Right renal pelvis (tissue), 4 donors: ENCODE measurements around the gene CHRNE. TPM values are rescaled to one million over a fixed set of nuclear protein-coding genes. Genes with fewer than 3 reads are reported as not detected.
"Not testable (repeated sequence)": the region's sequence is repeated elsewhere in the genome, so short reads cannot be mapped to it uniquely, and the experiment has no call there.

Experiments used
- DNase-seq, 4 donors: peaks; one replicate each; pipeline ENCODE4 v3.0.0-alpha.2; 2013; ENCODE audit warnings: low read depth in 4 of 4, low spot score in 3 of 4, missing footprints in 1 of 4
- polyA plus RNA-seq, 4 donors: library from polyadenylated mRNA; unstranded; fragments of 120-200 nt; gene quantifications; one replicate each; pipeline ENCODE4 v1.2.1, GENCODE V29; 2013; ENCODE audit not compliant: insufficient read length in 4 of 4

The CHRNE gene
- polyA plus RNA-seq, 4 donors: 1.1 to 2.7 (median 1.5) TPM

DNA sequence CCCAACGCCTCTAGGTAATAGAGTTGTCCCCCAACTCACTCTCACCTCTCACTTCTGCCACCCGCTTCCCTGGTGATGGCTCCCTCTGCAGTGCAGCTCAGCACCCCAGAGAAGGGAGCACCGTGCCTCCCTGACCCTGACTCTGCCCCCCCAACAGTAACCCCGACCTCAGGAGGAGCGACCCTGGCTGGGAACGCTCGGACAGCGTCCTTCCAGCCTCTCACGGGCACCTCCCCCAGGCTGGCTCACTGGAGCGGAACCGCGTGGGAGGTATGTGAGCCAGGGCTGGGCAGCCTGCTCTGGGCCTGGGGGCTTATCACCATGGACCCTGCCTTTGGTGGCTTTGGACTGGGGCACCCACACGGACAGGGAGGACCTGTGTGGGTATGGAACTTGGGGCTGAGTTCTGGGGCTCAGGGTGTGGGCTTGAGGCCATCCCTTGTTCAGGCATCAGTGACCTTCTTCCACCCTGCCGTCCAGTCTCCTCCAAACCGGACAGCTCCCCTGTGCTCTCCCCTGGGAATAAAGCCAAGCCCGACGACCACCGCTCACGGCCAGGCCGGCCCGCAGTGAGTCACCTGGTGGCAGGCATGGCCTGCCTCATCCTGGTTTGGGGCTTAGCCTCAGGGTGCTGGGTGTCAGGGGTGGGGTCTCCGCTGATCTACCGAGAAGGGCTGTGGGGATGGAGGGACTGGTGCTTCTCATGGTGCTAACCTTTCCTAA, 10.2 kb downstream of the CHRNE start:
- DNase-seq: no peak

- no peak for DNase-seq
Observed at GRCh38 chr17:4891411-4892410, 11.2 kb downstream of the CHRNE start.

DNA sequence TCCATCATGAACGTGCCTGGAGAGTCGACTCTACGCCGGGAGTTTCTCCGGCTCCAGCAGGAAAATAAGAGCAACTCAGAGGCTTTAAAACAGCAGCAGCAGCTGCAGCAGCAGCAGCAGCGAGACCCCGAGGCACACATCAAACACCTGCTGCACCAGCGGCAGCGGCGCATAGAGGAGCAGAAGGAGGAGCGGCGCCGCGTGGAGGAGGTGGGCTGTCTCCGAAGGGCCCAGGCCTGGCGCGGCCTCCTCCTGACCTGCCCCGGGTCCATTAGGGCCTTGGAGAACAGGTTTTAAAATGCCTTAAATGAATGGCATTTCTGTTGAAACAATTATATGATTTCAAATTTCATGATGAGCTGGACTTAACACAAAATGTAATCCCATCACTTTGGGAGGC, 15.3 kb downstream of the CHRNE start:
- DNase-seq: no peak

- no peak for DNase-seq
Observed at GRCh38 chr17:4886830-4887229, 16.1 kb downstream of the CHRNE start.

GRCh38 chr17:4884489-4884888, 18.4 kb downstream of the CHRNE start:
- no peak for DNase-seq

DNA sequence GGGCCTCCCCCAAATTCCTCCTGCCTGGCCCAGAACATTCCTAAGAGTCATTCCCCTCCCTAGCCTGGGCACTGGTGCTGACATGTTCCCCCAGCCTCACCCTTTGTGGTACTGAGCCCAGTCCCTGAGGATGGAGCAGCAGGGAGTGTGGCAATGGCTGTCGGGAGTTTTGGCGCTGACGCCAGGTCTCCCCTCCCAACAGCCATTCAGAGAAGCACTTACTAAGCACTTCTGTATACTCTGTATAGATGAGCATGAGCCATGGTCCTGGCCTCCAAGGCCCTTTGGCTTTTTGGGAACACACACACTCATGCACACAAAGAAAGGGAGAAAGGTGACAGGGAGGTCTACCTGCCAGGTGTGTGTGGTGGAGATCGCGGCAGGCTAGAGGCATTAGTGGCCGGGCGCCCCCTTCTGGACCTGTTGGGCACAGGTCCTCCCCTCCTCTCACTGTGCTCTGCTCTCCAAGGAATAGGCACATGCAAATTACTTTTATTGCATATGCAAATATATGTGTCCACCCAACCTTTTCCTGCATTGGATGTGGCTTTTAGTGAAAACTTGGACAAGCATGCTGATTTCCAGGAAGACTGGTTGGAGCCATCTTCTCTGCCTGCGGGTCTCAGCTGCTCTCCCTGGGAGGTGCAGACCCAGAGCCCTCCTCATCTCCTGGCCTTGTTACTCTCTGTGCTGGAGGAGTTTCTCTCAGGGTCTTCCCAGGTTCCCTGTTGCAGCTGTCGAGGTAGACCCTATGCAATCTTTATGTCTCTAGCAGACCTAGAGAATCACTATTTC, 20.9 kb downstream of the CHRNE start:
- no peak for DNase-seq

DNA sequence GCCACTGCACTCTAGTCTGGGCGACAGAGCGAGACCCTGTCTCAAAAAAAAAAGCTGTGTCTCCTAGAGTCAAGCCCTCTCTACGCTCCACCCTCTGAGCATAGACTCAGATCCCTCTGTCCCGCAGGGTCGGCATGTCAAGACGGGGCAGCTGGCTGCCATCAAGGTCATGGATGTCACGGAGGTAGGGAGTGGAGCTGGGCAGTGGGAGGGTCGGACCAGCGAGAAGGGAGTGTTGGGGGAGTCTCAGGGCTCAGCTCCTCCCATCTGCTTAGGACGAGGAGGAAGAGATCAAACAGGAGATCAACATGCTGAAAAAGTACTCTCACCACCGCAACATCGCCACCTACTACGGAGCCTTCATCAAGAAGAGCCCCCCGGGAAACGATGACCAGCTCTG, 22.0 kb downstream of the CHRNE start:
- no peak for DNase-seq

- DNase-seq: no peak
Observed at GRCh38 chr17:4879601-4880000, 23.3 kb downstream of the CHRNE start.

GRCh38 chr17:4877089-4877488, 25.8 kb downstream of the CHRNE start:
- no peak for DNase-seq

DNA sequence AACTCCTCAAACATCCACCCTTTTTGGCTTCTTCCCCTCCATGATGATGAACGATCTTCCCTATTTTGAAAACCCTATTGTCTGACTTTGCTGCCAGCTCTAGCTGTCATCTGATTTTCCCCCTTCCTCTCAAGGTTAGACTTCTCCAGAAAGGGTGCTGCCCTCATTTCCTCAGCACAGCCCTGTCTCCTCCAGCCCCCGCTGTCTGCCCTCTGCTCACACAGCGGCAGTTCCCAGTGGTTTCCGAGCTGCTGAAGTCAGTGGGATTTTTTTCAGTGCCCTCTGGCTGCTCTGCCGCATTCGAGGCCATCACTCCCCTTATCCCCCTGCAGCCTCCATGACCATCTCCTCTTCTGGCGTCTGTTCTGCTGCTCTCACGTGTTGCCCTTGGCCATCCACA, 30.1 kb downstream of the CHRNE start:
- no peak for DNase-seq

DNA sequence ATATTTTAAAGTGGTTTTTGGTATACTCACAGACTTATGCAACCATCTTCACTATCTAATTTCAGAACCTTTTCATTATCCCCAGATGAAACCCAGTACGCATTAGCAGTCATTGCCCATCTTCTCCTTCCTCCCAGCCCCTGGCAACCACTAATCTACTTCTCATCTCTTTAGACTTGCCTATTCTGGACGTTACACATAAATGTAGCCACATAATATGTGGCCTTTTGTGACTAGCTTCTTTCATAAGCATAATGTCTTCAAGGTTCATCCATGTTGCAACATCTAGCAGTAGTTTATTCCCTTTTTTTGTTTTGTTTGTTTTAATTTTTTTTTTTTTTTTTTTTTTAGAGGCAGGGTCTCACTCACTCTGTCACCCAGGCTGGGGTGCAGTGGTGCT, 32.0 kb downstream of the CHRNE start:
- no peak for DNase-seq

- DNase-seq: not testable (repeated sequence)
Observed at GRCh38 chr17:4869058-4869998, 33.6 kb downstream of the CHRNE start.

DNA sequence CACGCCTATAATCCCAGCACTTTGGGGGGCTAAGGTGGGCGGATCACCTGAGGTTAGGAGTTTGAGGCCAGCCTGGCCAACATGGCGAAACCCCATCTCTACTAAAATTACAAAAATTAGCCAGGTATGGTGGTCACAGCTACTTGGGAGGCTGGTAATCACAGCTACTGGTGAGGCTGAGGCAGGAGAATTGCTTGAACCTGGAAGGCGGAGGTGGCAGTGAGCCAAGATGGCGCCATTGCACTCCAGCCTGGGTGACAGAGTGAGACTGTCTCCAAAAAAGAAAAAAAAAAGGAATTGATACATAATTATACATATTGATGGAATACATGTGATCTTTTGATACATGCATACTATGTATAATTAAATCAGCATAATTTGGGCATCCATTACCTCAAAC, 35.4 kb downstream of the CHRNE start:
- DNase-seq: not testable (repeated sequence)

DNA sequence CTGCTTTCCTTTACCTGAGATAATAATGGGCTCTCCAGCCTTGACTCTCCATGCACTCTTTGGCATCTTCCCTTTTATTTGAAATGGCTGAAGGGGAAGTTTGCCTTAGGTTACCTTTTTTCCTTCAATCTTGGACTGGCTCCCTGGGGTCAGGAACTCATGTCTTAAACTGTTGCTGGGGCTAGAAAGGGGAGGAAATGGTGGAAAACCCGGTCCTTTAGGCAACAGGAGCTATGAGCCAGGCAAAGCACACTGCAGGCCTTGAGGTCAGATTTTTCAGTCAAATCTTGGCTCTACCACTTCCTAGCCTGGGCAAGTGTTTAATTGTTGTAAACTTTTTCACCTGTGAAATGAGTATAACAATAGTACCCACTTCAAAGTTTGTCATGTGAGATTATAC, 39.6 kb downstream of the CHRNE start:
- DNase-seq: no peak

GRCh38 chr17:4862720-4863119, 40.2 kb downstream of the CHRNE start:
- no peak for DNase-seq

DNA sequence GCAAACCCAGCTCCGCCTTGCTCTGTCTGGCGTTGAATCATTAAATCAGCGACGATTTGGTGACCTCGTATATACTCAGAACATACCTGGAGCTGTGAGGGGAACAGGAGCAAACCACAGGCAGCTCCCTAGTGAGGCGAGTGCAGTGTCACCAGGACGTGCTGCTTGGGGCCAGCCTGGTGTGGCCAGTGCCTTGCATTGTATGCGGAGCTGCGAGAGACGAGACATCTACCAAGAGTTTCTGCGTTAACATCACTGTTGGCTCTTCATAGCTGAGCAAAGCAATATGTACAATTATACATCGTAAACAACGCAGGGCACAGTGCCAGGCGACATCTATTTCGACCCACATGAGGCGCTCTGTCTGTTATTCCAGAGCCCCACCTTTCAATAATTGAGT, 41.8 kb downstream of the CHRNE start:
- no peak for DNase-seq

DNA sequence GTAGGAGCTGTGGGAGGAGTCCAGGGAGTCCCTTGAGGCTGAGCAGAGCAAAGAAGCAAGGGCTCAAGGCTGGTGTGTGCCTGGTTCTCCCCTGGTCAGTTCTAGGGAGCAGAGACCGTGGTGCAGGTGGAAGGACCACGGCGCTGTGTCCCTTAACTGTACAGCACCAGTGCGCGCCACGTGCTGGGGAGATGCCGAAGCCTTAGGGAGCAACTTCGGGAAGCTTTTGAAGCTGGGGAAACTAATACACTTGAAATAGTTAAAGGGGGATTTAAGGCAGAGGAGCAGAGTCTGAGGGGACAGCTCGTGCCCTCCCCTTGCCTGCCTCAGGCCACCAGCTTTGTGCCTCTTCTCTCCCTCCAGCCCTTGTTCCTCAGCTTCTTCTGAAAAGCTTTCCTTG, 42.2 kb downstream of the CHRNE start:
- no peak for DNase-seq

DNA sequence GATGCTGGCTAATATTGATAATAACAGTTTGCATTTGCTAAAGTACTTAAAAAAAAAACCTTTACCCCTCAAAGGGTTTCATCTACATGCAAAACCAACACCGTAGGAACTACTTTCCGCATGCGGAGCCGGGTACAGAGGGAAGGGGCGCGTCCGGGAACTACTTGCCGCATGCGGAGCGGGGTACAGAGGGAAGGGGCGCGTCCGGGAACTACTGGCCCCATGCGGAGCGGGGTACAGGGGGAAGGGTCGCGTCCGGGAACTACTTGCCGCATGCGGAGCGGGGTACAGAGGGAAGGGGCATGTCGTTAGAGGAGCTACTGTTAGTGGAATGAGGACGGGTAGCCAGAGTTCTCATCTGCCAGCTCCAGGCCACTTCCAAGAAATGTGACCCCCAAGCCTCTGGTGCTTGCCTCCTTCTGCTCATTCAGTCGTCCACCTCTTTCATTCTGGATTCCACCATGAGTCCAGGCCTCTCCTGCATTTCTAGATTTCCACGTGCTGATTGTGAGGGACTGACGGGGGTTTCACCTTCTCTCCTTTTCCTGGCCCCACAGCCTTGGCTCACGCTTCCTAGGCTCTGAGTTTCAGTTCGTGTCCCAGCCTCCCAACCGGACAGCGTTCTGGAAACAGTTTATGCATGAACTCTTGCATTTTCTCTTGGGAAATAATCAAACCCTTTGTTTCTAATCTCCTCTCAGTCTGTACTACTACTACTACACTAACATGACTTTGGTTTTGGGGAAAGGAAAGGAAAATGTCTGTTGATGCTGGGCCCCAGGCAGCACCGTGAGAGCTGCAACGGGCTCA, 42.9 kb downstream of the CHRNE start:
- DNase-seq: no peak

DNA sequence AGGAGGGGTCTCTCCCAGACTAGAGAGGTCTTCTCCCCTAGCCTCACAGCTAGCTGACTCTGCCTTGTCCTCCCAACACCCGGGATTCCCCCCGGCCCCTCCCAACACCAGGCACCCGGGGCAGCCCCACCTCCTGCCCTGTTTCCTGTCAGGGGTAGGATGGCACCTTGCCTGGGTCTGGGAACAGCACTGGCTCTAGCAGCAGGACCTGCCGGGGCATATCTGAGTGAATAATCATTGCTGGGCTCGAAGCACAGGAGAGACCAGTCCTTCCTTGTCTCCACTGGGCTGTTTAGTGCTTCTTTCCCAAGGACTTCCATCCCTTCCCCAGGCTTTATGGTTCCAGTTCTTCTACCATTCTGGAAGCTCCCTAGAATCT, 44.0 kb downstream of the CHRNE start:
- no peak for DNase-seq
